Measurements from ENCODE around the gene CREBRF.

- TF ChIP-seq POLR2A (IDR thresholded peaks at IDR 0.05; ENCODE audit: low read length) (peak; percentile 60), CHD2 (IDR thresholded peaks at IDR 0.05; ENCODE audit: low read length, partially characterized antibody) (no peak), HEYL (CRISPR knock-in tag; IDR thresholded peaks at IDR 0.05) (no peak), MAX (IDR thresholded peaks at IDR 0.05) (peak; percentile 10; the same call in 1 of the 2 replicates), EP300 (IDR thresholded peaks at IDR 0.05) (no peak), MAZ (IDR thresholded peaks at IDR 0.05; ENCODE audit: borderline replicate concordance, low read depth, low read length) (no peak), CBX8 (IDR thresholded peaks at IDR 0.05) (no peak), MAFK (IDR thresholded peaks at IDR 0.05; ENCODE audit: partially characterized antibody) (no peak)
- TF ChIP-seq, protein P1, sequence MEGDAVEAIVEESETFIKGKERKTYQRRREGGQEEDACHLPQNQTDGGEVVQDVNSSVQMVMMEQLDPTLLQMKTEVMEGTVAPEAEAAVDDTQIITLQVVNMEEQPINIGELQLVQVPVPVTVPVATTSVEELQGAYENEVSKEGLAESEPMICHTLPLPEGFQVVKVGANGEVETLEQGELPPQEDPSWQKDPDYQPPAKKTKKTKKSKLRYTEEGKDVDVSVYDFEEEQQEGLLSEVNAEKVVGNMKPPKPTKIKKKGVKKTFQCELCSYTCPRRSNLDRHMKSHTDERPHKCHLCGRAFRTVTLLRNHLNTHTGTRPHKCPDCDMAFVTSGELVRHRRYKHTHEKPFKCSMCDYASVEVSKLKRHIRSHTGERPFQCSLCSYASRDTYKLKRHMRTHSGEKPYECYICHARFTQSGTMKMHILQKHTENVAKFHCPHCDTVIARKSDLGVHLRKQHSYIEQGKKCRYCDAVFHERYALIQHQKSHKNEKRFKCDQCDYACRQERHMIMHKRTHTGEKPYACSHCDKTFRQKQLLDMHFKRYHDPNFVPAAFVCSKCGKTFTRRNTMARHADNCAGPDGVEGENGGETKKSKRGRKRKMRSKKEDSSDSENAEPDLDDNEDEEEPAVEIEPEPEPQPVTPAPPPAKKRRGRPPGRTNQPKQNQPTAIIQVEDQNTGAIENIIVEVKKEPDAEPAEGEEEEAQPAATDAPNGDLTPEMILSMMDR (IDR thresholded peaks at IDR 0.05): no peak
Measured at GRCh38 chr5:173057062-173057924, 1.1 kb downstream of the CREBRF start.
